NCI-H1105 (cell line): Measurements from ENCODE around the gene DCTD.

Experiments used
- DNase-seq: peaks from one replicate; lab custom pipeline; 2025; lab: John Stamatoyannopoulos, UW

Gene DCTD

GRCh38 chr4:182872886-182873285 is 44.3 kb downstream of the DCTD start:
- DNase-seq = no peak

- no peak for DNase-seq
These were observed 45.6 kb downstream of the DCTD start for GRCh38 chr4:182871616-182872015.

GRCh38 chr4:182869697-182870096 is 47.5 kb downstream of the DCTD start:
- DNase-seq = no peak

- no peak for DNase-seq
These were observed 50.4 kb downstream of the DCTD start for GRCh38 chr4:182866746-182867145.

- DNase-seq = no peak
These were observed 53.7 kb downstream of the DCTD start for GRCh38 chr4:182863501-182863900.

- peak; percentile 65 for DNase-seq
These were observed 54.3 kb downstream of the DCTD start for GRCh38 chr4:182862921-182863320.

- DNase-seq = peak; percentile 42
These were observed 54.9 kb downstream of the DCTD start for GRCh38 chr4:182862141-182862875.

- DNase-seq = no peak
These were observed 55.8 kb downstream of the DCTD start for GRCh38 chr4:182861346-182861745.

- no peak for DNase-seq
These were observed 57.5 kb downstream of the DCTD start for GRCh38 chr4:182859730-182860129.

- no peak for DNase-seq
These were observed 58.5 kb downstream of the DCTD start for GRCh38 chr4:182858711-182859110.

GRCh38 chr4:182856862-182857261 is 60.3 kb downstream of the DCTD start:
- DNase-seq = no peak

GRCh38 chr4:182855877-182856276 is 61.3 kb downstream of the DCTD start:
- no peak for DNase-seq

- no peak for DNase-seq
These were observed 61.9 kb downstream of the DCTD start for GRCh38 chr4:182855312-182855711.

- DNase-seq = no peak
These were observed 62.7 kb downstream of the DCTD start for GRCh38 chr4:182854466-182854865.

- DNase-seq = no peak
These were observed 63.4 kb downstream of the DCTD start for GRCh38 chr4:182853731-182854330.

GRCh38 chr4:182848685-182849084 is 68.5 kb downstream of the DCTD start:
- no peak for DNase-seq

- no peak for DNase-seq
These were observed 69.4 kb downstream of the DCTD start for GRCh38 chr4:182847576-182848450.

GRCh38 chr4:182846036-182846435 is 71.2 kb downstream of the DCTD start:
- no peak for DNase-seq

- no peak for DNase-seq
These were observed 71.6 kb downstream of the DCTD start for GRCh38 chr4:182845618-182846017.

- peak; percentile 1 for DNase-seq
These were observed 73.3 kb downstream of the DCTD start for GRCh38 chr4:182843808-182844325.

- DNase-seq = no peak
These were observed 74.3 kb downstream of the DCTD start for GRCh38 chr4:182842759-182843390.

GRCh38 chr4:182842104-182842600 is 75.0 kb downstream of the DCTD start:
- no peak for DNase-seq
